GM13977 (cell line): ENCODE results near the gene TIMM17A.
"Not testable (repeated sequence)": the region's sequence is repeated elsewhere in the genome, so short reads cannot be mapped to it uniquely, and the experiment has no call there.

Experiments
- DNase-seq: peaks from one replicate; pipeline ENCODE4 v3.0.0; 2012; ENCODE audit warnings: low spot score
- in situ Hi-C: fragments of 300-500 bp; cut with MboI; formaldehyde crosslinking; loops from one replicate; pipeline ENCODE4 v1.12.0; 2022; ENCODE audit warnings: low sequenced_read_pairs, low pct_unique_long_range_greater_than_20kb, mixed read lengths, inconsistent platforms; ENCODE audit not compliant: unreplicated experiment
- TF ChIP-seq, protein P1 (sequence below): IDR thresholded peaks from 2 replicates; pipeline ENCODE4 v1.5.1; 2012; ENCODE audit warnings: mild to moderate bottlenecking, control low read depth; ENCODE audit not compliant: insufficient read depth; ENCODE audit errors: extremely low read depth, missing control alignments

Gene TIMM17A

GRCh38 chr1:202017749-202018467 is 62.6 kb downstream of the TIMM17A start:
- no peak for DNase-seq
- in situ Hi-C loops, result no loop called here
- TF ChIP-seq, protein P1, sequence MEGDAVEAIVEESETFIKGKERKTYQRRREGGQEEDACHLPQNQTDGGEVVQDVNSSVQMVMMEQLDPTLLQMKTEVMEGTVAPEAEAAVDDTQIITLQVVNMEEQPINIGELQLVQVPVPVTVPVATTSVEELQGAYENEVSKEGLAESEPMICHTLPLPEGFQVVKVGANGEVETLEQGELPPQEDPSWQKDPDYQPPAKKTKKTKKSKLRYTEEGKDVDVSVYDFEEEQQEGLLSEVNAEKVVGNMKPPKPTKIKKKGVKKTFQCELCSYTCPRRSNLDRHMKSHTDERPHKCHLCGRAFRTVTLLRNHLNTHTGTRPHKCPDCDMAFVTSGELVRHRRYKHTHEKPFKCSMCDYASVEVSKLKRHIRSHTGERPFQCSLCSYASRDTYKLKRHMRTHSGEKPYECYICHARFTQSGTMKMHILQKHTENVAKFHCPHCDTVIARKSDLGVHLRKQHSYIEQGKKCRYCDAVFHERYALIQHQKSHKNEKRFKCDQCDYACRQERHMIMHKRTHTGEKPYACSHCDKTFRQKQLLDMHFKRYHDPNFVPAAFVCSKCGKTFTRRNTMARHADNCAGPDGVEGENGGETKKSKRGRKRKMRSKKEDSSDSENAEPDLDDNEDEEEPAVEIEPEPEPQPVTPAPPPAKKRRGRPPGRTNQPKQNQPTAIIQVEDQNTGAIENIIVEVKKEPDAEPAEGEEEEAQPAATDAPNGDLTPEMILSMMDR, result no peak

DNA sequence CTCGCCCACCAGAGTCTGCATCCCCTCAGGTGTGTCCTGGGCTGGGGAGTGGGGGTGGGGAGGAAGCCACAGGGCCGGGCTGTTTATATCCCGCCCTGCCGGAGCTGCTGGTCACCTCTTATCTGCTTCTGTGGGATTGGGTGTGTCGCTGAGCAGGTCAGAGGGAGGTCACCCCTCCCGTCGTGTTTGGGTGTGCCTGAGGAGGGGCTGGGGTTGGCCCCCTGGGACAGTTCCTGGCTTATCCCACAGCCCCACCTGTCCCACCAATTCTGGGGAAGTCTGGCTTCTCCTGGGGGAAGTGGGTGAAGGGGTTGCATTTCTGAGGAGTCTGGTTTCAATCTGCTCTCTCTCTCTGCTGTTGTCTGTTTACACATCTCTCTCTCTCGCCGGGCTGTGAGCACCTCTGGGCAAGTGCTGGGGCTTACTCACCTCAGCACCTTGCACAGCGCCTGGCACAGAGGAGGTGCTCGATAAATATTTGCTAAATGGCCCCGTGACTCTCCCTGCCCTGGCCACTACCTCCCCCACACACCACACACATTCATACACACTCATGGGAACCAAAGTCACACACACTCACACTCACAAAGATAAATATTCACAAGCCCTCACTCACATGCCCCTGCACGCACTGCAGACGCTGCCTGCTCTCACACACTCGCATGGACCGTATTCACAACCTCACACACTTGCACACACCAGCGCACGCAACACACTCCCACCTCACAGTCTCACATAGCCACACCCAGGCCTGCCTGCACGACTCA is 63.3 kb downstream of the TIMM17A start:
- in situ Hi-C loops, result no loop called here
- TF ChIP-seq, protein P1, result no peak
- no peak for DNase-seq

DNA sequence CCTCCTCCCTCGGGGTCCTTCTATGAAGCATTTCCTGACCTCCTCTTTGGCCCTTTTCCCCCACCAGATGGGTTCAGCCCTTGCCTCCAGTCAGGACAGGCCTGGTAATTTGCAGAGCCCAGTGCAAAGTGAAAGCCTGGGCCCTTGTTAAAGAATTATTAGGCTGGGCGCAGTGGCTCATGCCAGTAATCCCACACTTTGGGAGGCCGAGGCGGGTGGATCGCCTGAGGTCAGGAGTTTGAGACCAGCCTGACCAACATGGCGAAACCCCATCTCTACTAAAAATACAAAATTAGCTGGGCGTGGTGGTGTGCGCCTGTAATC is 63.9 kb downstream of the TIMM17A start:
- DNase-seq, in situ Hi-C loops: not testable (repeated sequence)
